VCaP (cell line): ENCODE data around the gene CRKL.
"Not testable (repeated sequence)": the region's sequence is repeated elsewhere in the genome, so short reads cannot be mapped to it uniquely, and the experiment has no call there.

Experiments used
- H3K27ac ChIP-seq: fragments of 450-650 bp; 2 replicates; pipeline ENCODE4 v1.5.1; 2017
- CTCF ChIP-seq: fragments of 450-650 bp; conservative IDR thresholded peaks from 2 replicates; pipeline ENCODE4 v1.5.1; 2017; ENCODE audit warnings: mild to moderate bottlenecking, moderate library complexity

CRKL gene

GRCh38 chr22:20966883-20967696, 49.9 kb downstream of the CRKL start, which contains the start of gene AIFM3:
Gene AIFM3, plus strand, starts transcription at chr22:20967255. Its CDS starts 690 bp downstream, at chr22:20967945.
- H3K27ac ChIP-seq = no peak within 1 kb of the TSS
- TF ChIP-seq CTCF = no peak

- H3K27ac ChIP-seq = no peak overlapping the region
- TF ChIP-seq CTCF = no peak
These were observed 50.5 kb downstream of the CRKL start for GRCh38 chr22:20967697-20968211.

GRCh38 chr22:20968281-20968977, 51.2 kb downstream of the CRKL start:
- no peak overlapping the region for H3K27ac ChIP-seq
- TF ChIP-seq CTCF = no peak

DNA sequence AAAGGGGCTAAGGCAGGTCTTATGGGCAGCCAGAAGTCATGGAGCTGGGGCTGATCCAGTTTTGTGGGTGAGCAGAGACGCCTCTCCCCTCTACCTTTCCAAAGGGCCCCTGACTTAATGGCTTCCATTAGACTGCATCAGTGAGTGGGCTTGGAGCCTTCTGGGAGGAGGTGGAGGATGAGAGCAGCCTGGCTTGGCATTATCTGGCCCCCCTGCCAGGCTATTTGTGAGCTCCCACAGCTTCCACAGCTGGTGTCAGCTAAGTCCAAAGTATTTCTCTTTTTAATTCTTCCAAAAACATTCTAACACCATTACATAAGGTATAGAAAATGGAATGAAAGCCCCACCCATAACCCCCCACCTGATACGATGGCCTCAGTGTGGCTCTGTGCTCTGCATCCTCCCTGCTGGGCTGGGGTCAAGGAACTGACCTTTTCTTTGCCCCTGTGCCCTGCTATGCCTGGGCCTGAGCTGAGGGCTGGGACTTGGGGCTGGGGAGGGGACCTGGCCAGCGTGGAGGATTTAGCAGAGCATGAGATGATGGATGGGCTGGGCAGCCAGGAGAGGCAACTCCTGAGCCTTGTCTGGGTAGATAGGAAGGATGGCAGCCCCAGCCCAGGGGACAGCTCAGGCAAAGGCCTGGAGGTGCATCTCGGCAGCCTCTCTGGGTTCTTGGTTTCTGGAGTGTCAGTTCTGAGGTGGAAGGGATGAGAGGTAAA, 53.9 kb downstream of the CRKL start:
- TF ChIP-seq CTCF = no peak
- H3K27ac ChIP-seq = no peak overlapping the region

GRCh38 chr22:20972014-20972694, 54.9 kb downstream of the CRKL start:
- not testable (repeated sequence) for H3K27ac ChIP-seq

DNA sequence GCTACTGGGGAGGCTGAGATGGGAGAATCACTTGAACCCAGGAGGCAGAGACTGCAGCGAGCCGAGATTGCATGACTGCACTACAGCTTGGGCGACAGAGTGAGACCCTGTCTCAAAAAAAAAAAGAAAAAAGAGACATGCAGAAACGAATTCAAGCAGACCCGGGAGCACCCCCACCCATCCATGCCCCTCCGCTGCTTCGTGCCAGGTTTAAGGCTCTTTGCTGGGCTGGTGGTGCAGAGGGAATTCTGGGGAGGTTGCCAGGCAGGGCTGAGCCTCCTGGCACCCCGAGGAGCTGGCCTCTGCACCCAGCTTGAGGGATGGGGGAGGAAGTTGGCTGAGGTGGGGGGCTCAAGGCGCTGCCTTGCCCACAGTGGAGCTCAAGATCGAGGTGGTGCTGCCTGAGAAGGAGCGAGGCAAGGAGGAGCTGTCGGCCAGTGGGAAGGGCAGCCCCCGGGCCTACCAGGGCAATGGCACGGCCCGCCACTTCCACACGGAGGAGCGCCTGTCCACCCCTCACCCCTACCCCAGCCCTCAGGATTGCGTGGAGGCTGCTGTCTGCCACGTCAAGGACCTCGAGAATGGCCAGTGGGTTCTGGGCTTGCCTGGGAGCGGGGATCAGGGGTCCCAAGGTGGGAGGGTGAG, 55.8 kb downstream of the CRKL start:
- TF ChIP-seq CTCF = no peak
- H3K27ac ChIP-seq = no peak overlapping the region

GRCh38 chr22:20973634-20974286, 56.6 kb downstream of the CRKL start:
- TF ChIP-seq CTCF = no peak
- H3K27ac ChIP-seq = no peak overlapping the region
